H9 (cell line): ENCODE results near the gene LRRC3C. TPM values are rescaled to one million over a fixed set of nuclear protein-coding genes. Genes with fewer than 3 reads are reported as not detected.

Experiments
- DNase-seq: peaks from one replicate; pipeline ENCODE4 v3.0.0-alpha.2; 2017
- H2AFZ ChIP-seq: one replicate; pipeline ENCODE4 v1.6.1; 2013; ENCODE audit warnings: mild to moderate bottlenecking, low read length, control low read depth, moderate library complexity
- H2AK5ac ChIP-seq: 2 replicates; pipeline ENCODE4 v1.6.1; 2013; ENCODE audit warnings: low read length, control low read depth, mixed read lengths; ENCODE audit not compliant: insufficient read length
- H2BK120ac ChIP-seq: one replicate; pipeline ENCODE4 v1.6.1; 2013; ENCODE audit warnings: low read depth, mild to moderate bottlenecking, low read length, control low read depth, inconsistent platforms; ENCODE audit not compliant: poor library complexity, severe bottlenecking
- H2BK12ac ChIP-seq: 2 replicates; pipeline ENCODE4 v1.6.1; 2013; ENCODE audit warnings: low read length, control low read depth, mixed read lengths, low read depth; ENCODE audit not compliant: insufficient read length
- H2BK15ac ChIP-seq: 2 replicates; pipeline ENCODE4 v1.6.1; 2013; ENCODE audit warnings: low read depth, low read length, control low read depth
- H2BK20ac ChIP-seq: one replicate; pipeline ENCODE4 v1.6.1; 2013; ENCODE audit warnings: low read depth, mild to moderate bottlenecking, low read length, control low read depth, inconsistent platforms; ENCODE audit not compliant: poor library complexity, severe bottlenecking
- H2BK5ac ChIP-seq: 2 replicates; pipeline ENCODE4 v1.6.1; 2013; ENCODE audit warnings: low read length, control low read depth, mixed read lengths; ENCODE audit not compliant: insufficient read length
- H3K14ac ChIP-seq: 2 replicates; pipeline ENCODE4 v1.6.1; 2013; ENCODE audit warnings: low read length, control low read depth; ENCODE audit not compliant: insufficient read depth
- H3K18ac ChIP-seq: 2 replicates; pipeline ENCODE4 v1.6.1; 2013; ENCODE audit warnings: low read depth, mild to moderate bottlenecking, mixed read lengths, low read length, control low read depth; ENCODE audit not compliant: insufficient read length
- H3K23ac ChIP-seq: 2 replicates; pipeline ENCODE4 v1.6.1; 2013; ENCODE audit warnings: low read length, control low read depth, mixed read lengths, low read depth; ENCODE audit not compliant: insufficient read length
- H3K23me2 ChIP-seq: 2 replicates; pipeline ENCODE4 v1.6.1; 2013; ENCODE audit warnings: low read depth, mild to moderate bottlenecking, mixed read lengths, low read length, control low read depth; ENCODE audit not compliant: insufficient read length, poor library complexity, severe bottlenecking
- H3K27ac ChIP-seq: 2 replicates; pipeline ENCODE4 v1.5.1; 2013; ENCODE audit warnings: low read length, control low read depth, mixed read lengths, low read depth; ENCODE audit not compliant: insufficient read length
- H3K27me3 ChIP-seq: 2 replicates; pipeline ENCODE4 v1.6.1; 2013; ENCODE audit warnings: low read length, control low read depth, inconsistent platforms; ENCODE audit not compliant: insufficient read depth
- H3K4ac ChIP-seq: 2 replicates; pipeline ENCODE4 v1.6.1; 2013; ENCODE audit warnings: low read depth, mild to moderate bottlenecking, control low read depth, inconsistent platforms, low read length, moderate library complexity
- H3K4me1 ChIP-seq: 2 replicates; pipeline ENCODE4 v1.6.1; 2013; ENCODE audit warnings: low read length, control low read depth, inconsistent platforms; ENCODE audit not compliant: insufficient read depth
- H3K4me2 ChIP-seq: 2 replicates; pipeline ENCODE4 v1.6.1; 2013; ENCODE audit warnings: low read length, control low read depth, mixed read lengths; ENCODE audit not compliant: insufficient read length, insufficient read depth
- H3K56ac ChIP-seq: 2 replicates; pipeline ENCODE4 v1.6.1; 2013; ENCODE audit warnings: low read depth, mild to moderate bottlenecking, mixed read lengths, low read length, control low read depth; ENCODE audit not compliant: insufficient read length
- H3K79me1 ChIP-seq: 2 replicates; pipeline ENCODE4 v1.6.1; 2013; ENCODE audit warnings: low read depth, mild to moderate bottlenecking, moderate library complexity, low read length, control low read depth, inconsistent platforms; ENCODE audit not compliant: insufficient read depth, poor library complexity, severe bottlenecking
- H3K79me2 ChIP-seq: 2 replicates; pipeline ENCODE4 v1.6.1; 2013; ENCODE audit warnings: low read length, control low read depth, inconsistent platforms; ENCODE audit not compliant: insufficient read depth
- H3K9ac ChIP-seq: 2 replicates; pipeline ENCODE4 v1.6.1; 2013; ENCODE audit warnings: low read length, control low read depth, mixed read lengths; ENCODE audit not compliant: insufficient read length; ENCODE audit errors: extremely low read depth
- H3K9me3 ChIP-seq: one replicate; pipeline ENCODE4 v1.6.1; 2013; ENCODE audit warnings: low read depth, low read length, inconsistent platforms; ENCODE audit not compliant: control insufficient read depth
- H3T11ph ChIP-seq: one replicate; pipeline ENCODE4 v1.6.1; 2013; ENCODE audit warnings: mild to moderate bottlenecking, low read length, control low read depth, inconsistent platforms
- H4K20me1 ChIP-seq: one replicate; pipeline ENCODE4 v1.6.1; 2013; ENCODE audit not compliant: control insufficient read depth, insufficient read length, insufficient read depth
- H4K5ac ChIP-seq: 2 replicates; pipeline ENCODE4 v1.6.1; 2013; ENCODE audit warnings: low read depth, mild to moderate bottlenecking, mixed read lengths, low read length, control low read depth; ENCODE audit not compliant: insufficient read length
- H4K8ac ChIP-seq: replicated peaks from 2 replicates; pipeline ENCODE4 v1.6.1; 2013; ENCODE audit warnings: low read length, control low read depth, mixed read lengths, low read depth; ENCODE audit not compliant: insufficient read length
- H4K91ac ChIP-seq: 2 replicates; pipeline ENCODE4 v1.6.1; 2013; ENCODE audit warnings: low read depth, mild to moderate bottlenecking, moderate library complexity, mixed read lengths, low read length, control low read depth; ENCODE audit not compliant: insufficient read length
- H3K27ac Mint-ChIP-seq, 3 experiments: 2 replicates in 2 of 3; 3 replicates in 1 of 3; pipeline ENCODE4 v1.8.0; 2020 to 2021; ENCODE audit warnings: mixed read lengths in 3 of 3, mild to moderate bottlenecking in 1 of 3, moderate library complexity in 1 of 3
- H3K27me3 Mint-ChIP-seq: 2 replicates; pipeline ENCODE4 v1.8.0; 2021; ENCODE audit warnings: low read depth, mild to moderate bottlenecking, moderate library complexity, mixed read lengths
- H3K36me3 Mint-ChIP-seq, 3 experiments: 2 replicates in 2 of 3; 3 replicates in 1 of 3; pipeline ENCODE4 v1.8.0; 2020 to 2021; ENCODE audit warnings: low read depth in 3 of 3, mixed read lengths in 3 of 3; ENCODE audit not compliant: insufficient read depth in 1 of 3
- H3K4me1 Mint-ChIP-seq, 2 experiments: 2 replicates each; pipeline ENCODE4 v1.8.0; 2020; ENCODE audit warnings: mixed read lengths in 2 of 2
- H3K4me3 Mint-ChIP-seq, 2 experiments: 2 replicates in 1 of 2; 3 replicates in 1 of 2; pipeline ENCODE4 v1.8.0; 2020 to 2021; ENCODE audit warnings: mild to moderate bottlenecking in 2 of 2, mixed read lengths in 2 of 2, moderate library complexity in 1 of 2
- H3K9me3 Mint-ChIP-seq, 2 experiments: 2 replicates in 1 of 2; 3 replicates in 1 of 2; pipeline ENCODE4 v1.8.0; 2020; ENCODE audit warnings: mild to moderate bottlenecking in 2 of 2, mixed read lengths in 2 of 2, moderate library complexity in 1 of 2
- WGBS: extraction: QIAGEN DNeasy Blood & Tissue Kit; methylation state at CpG from one replicate; pipeline ENCODE4 v1.1.7; 2013; ENCODE audit warnings: missing lambda C conversion rate, low lambda C conversion rate, mixed read lengths; ENCODE audit not compliant: insufficient read length; ENCODE audit errors: extremely low coverage; 5-methylcytosine and 5-hydroxymethylcytosine counted together
- total RNA-seq: library from RNA; stranded (reverse); gene quantifications from 2 replicates; pipeline ENCODE4 v1.2.1, GENCODE V29; 2021
- TF ChIP-seq, protein P1 (sequence below): fragments of 200-600 bp; sonication (generic); conservative IDR thresholded peaks from 3 replicates; pipeline ENCODE4 v1.8.0; 2021; ENCODE audit warnings: antibody characterized with exemption, mild to moderate bottlenecking

The LRRC3C gene
- total RNA-seq, 1 experiment from 2014 or later: not detected

DNA sequence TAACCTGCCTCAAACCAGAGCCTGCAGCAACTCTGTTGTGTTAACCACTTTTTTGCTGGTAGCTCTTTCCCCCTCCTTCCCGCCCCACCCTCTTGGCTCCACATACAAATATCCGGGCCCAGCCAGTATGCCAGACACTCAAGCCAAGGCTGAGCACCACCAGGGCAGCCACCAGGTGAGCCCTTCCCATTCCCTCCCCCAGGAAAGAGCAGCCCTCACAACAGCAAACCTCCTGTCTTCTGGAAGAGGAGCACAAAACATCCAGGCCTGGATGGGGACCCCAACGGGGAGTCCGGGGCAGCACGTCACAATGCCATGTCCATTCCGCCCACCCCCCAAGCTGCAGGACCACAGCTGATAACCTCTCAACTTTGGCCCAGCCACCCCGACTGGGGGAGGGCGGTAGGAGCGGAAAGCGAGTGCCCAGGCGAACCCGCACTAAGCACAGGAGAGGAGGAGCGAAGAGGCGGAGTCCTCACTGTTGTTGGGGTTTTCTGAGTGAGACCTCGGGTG, 888 bp upstream of the LRRC3C start:
- Mint-ChIP-seq H3K36me3 (peaks cover 14 to 25% (median 23%) of the 10 kb centered on the region in 3 experiments), H3K4me1 (peaks cover 34 to 39% of the 10 kb centered on the region in 2 experiments), H3K27me3 (no peaks in the 10 kb centered on the region), H3K27ac (peak overlapping the region; percentile 49 to 93 (median 61); a peak in 3 of 7 replicates), H3K9me3 (no peaks in the 10 kb centered on the region; a peak in 1 of 5 replicates), H3K4me3 (peak overlapping the region; percentile 76 to 89)
- H2AFZ ChIP-seq: no peak overlapping the region
- no peak overlapping the region for H4K8ac ChIP-seq
- no peaks in the 10 kb centered on the region for H4K20me1 ChIP-seq
- peak; percentile 69 for DNase-seq
- H3K27ac ChIP-seq: no peak overlapping the region
- H3K9me3 ChIP-seq: no peaks in the 10 kb centered on the region
- no CpG with 5 or more reads among the region's 15 CpGs for WGBS
- H4K5ac ChIP-seq: no peak overlapping the region
- H3K14ac ChIP-seq: peak overlapping the region; percentile 92
- peaks cover 5% of the 10 kb centered on the region; the same call in 1 of the 2 replicates for H3K4me1 ChIP-seq
- peaks cover 13% of the 10 kb centered on the region for H3K79me1 ChIP-seq
- no peak overlapping the region for H3T11ph ChIP-seq
- no peak overlapping the region for H3K23ac ChIP-seq
- peaks cover 15% of the 10 kb centered on the region for H3K23me2 ChIP-seq
- peak overlapping the region; percentile 61 for H3K9ac ChIP-seq
- H2BK15ac ChIP-seq: no peak overlapping the region
- no peak overlapping the region for H3K4ac ChIP-seq
- H3K4me2 ChIP-seq: peak overlapping the region; percentile 90
- no peak overlapping the region for H2BK12ac ChIP-seq
- H2BK20ac ChIP-seq: no peak overlapping the region
- no peak overlapping the region for H2BK5ac ChIP-seq
- TF ChIP-seq, protein P1, sequence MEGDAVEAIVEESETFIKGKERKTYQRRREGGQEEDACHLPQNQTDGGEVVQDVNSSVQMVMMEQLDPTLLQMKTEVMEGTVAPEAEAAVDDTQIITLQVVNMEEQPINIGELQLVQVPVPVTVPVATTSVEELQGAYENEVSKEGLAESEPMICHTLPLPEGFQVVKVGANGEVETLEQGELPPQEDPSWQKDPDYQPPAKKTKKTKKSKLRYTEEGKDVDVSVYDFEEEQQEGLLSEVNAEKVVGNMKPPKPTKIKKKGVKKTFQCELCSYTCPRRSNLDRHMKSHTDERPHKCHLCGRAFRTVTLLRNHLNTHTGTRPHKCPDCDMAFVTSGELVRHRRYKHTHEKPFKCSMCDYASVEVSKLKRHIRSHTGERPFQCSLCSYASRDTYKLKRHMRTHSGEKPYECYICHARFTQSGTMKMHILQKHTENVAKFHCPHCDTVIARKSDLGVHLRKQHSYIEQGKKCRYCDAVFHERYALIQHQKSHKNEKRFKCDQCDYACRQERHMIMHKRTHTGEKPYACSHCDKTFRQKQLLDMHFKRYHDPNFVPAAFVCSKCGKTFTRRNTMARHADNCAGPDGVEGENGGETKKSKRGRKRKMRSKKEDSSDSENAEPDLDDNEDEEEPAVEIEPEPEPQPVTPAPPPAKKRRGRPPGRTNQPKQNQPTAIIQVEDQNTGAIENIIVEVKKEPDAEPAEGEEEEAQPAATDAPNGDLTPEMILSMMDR: no peak
- H4K91ac ChIP-seq: no peak overlapping the region
- H3K56ac ChIP-seq: no peak overlapping the region
- no peaks in the 10 kb centered on the region for H3K27me3 ChIP-seq
- no peak overlapping the region for H3K18ac ChIP-seq
- H2AK5ac ChIP-seq: no peak overlapping the region
- no peak overlapping the region for H2BK120ac ChIP-seq
- H3K79me2 ChIP-seq: peaks cover 13% of the 10 kb centered on the region; the same call in 1 of the 2 replicates
